NCI-H2196 treated with DMSO at 0.1 percent for 48 hours (cell line): ENCODE data around the gene DGKH.
A peak's percentile ranks its signal among the peaks of the same experiment; 100 is the strongest.

ENCODE experiments used
- DNase-seq: peaks from one replicate; lab custom pipeline; 2025; ENCODE audit not compliant: unreplicated experiment; lab: John Stamatoyannopoulos, UW

Gene DGKH

DNA sequence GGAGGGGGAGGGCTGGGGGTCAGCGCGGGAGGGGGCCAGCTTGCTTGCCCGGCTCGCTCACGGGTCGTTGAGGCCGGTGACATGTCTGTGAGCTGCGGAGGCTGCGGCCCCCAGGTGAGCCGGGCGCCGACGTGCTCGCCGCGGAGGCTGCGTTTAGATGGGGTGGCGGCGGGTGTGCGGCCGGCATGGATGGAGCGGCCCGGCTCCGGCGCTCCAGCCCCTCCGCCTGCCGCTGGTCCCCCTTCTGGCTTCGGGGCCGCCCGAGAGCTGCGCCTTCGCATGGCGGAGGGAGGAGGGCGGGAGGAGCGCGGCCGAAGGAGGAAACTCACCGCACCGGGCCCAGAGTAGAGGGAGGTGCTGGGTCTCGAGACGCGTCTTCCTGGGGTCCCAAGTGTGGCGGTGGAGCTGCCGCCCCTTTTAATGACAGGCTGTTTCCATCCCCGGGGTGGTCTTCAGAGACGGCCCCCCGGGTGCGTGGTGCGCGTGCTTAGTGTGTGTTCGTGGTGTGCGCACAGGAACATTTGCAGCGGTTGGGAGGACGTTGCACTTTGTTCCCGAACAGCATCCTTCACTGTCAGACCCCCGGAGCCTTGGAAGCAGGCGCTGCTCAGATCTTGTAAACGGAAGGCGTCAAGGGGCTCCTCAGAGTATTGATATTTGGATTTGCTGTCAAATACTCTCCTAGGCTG is 223.8 kb downstream of the DGKH start, which contains the start of gene AKAP11:
Gene AKAP11 (plus strand): TSS at position 38 of the 689 bp plus-strand sequence. CDS start 14,197 bp downstream, outside the sequence.
- DNase-seq = peak; percentile 7

DNA sequence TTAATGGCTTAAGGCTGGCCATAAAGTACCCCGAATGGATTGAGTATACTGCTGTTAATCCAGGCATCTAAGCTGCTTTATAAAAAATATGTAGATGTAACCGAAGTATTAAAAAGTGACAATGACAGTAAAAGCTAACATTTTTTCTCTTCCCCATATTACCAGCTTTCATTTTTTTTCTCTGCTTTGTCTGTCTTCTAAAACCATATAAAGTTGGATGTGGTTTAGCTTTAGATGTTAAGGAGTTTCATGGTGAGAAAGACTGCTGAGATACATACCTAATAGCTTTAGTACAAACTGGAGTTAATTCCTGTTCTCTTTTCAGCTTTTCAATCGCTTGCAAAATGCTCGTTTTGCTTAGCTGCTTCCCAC is 224.3 kb downstream of the DGKH start:
- DNase-seq = no peak

DNA sequence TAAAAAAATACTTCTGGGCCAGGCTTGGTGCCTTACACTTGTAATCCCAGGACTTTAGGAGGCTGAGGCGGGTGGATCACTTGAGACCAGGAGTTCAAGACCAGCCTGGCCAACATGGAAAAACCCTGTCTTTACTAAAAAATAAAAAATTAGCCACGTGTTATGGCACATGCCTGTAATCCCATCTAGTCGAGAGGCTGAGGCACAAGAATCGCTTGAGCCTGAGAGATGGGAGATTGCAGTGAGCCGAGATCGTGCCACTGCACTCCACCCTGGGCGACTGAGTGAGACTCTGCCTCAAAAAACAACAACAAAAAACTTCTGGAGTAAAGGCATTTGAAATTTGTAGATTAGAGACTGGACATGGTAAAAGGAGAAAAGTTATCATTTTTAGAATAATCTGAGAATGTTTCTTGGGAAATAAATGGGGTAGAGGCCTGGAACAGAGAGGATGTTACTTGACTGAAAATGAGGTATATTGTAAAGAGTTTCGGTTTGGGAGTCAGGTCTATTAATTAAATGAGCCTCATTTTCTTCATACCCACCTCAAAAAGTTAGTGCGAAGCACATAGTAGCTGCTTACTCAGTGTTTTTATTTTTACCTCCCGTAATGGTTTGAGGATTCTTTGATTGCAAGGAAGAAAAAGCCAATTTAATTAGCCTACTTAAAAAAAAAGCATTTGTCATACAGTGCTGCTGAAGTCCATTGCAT is 226.1 kb downstream of the DGKH start:
- DNase-seq = no peak

DNA sequence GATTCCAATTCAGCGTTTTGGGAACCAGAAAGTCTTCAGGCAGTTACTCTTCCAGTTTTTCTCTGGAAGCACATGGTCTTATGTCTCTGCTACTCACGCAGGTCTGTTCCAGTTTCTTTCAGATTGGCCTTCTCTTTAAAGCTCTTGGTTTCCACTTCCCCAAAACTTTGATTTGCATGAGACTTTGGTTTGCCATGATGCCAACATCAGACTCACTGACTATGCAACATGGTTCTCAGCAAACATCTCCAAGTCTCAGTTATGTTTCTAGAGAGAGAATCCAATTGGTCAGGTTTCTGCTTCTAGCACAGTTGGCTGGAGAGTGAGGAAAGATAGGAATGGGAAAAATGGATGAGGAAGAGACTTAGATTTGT is 226.6 kb downstream of the DGKH start:
- no peak for DNase-seq

- DNase-seq = no peak
These were observed 227.1 kb downstream of the DGKH start for GRCh38 chr13:42275506-42275905.

DNA sequence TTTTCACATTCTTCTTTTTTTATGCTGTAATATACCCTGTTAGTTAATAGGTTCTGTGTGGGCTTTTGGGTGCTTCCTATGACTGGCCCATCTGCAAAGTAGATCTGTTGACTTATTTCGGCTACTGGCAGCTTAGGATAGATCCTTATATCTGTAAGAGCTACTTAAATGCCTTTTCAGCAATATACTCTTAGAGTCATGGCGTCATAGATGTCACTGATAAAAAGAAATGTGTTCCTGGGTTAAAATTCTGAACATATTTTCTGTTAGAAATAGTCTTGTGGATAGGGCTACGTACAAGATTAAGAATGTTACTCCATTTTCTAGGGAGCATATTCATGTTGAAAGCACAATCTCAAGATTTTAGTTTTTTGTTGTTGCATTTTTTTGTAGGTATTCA is 228.2 kb downstream of the DGKH start:
- no peak for DNase-seq

- no peak for DNase-seq
These were observed 229.3 kb downstream of the DGKH start for GRCh38 chr13:42277618-42278276.

GRCh38 chr13:42279080-42279479 is 230.6 kb downstream of the DGKH start:
- no peak for DNase-seq

GRCh38 chr13:42279986-42280385 is 231.5 kb downstream of the DGKH start:
- no peak for DNase-seq

DNA sequence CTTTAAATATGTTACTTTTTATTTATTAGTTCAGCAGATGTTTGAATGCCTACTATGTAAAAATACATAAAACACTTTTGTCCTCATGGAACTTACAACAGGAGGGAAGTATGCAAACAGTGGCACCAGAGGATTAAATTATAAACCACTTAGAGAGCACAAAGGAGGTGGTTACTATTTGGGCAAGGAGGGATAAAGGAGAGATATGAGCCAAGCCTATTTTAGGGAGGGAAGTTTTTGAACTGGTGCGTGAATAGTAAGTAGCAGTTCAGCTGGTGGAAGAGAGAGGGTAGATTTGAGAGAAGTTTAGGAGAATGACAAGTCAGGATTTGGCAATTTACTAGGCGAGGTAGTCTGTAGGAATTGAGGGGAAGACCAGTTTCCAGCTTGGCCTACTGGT is 232.1 kb downstream of the DGKH start:
- DNase-seq = no peak

DNA sequence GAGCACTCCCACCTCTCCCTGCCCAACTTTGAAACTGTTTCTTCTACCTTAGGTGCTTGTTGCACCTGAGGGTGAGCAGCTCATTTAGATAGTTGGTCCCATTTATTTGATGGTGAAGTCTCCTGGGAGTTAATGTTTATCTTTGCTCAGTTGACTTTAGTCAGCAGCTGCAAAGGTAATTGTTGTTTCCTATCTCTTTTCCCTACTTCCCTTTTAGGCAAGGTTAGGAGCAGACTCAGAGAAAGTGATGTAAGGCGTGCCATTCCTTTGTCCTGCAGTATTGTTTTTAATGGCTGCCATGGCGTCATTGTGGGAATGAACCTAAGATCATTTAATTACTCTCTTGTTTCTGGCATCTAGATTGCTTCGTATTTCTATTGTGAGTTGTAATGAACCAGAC is 235.1 kb downstream of the DGKH start:
- DNase-seq = no peak

DNA sequence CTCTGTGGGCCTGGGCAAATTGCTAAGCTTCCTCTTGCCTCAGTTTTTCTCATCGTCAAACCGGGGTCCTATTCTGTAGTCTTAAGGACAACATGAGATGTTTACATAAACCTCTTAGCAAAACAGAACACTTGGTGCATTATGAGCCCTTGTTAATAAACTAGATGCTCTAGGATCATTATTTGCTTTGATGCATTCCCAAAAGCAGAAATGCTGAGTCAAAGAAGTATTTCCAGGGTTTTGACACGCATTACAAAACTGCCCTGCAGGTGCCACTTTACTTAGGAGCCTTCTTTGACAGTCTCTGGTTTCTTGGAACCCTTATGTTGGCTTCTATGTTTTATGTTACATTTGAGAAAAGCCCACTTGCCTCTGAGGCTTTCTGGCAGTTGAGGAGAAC is 235.6 kb downstream of the DGKH start:
- no peak for DNase-seq
